Kidney capillary endothelial cell (primary cell): ENCODE measurements around the gene DDX19B.
"Not testable (repeated sequence)": the region's sequence is repeated elsewhere in the genome, so short reads cannot be mapped to it uniquely, and the experiment has no call there.

Experiments used
- DNase-seq: peaks from one replicate; pipeline ENCODE4 v3.0.0-alpha.2; 2018; ENCODE audit warnings: low spot score

The DDX19B gene

GRCh38 chr16:70349783-70350182, 50.8 kb downstream of the DDX19B start:
- no peak for DNase-seq

GRCh38 chr16:70359552-70359951, 60.6 kb downstream of the DDX19B start:
- no peak for DNase-seq

GRCh38 chr16:70364399-70364798, 65.4 kb downstream of the DDX19B start:
- no peak for DNase-seq

- DNase-seq: not testable (repeated sequence)
Measured at GRCh38 chr16:70370145-70370544, 71.2 kb downstream of the DDX19B start.

- DNase-seq: no peak
Measured at GRCh38 chr16:70370924-70371323, 71.9 kb downstream of the DDX19B start.

GRCh38 chr16:70372921-70373728, 74.1 kb downstream of the DDX19B start:
- DNase-seq: no peak

GRCh38 chr16:70374213-70374612, 75.2 kb downstream of the DDX19B start:
- no peak for DNase-seq

GRCh38 chr16:70375636-70376611, 76.9 kb downstream of the DDX19B start:
- no peak for DNase-seq

- DNase-seq: no peak
Measured at GRCh38 chr16:70377782-70378181, 78.8 kb downstream of the DDX19B start.

GRCh38 chr16:70378869-70379493, 80.0 kb downstream of the DDX19B start:
- DNase-seq: no peak

GRCh38 chr16:70380248-70380918, 81.4 kb downstream of the DDX19B start:
- DNase-seq: peak; percentile 29

GRCh38 chr16:70380919-70381603, 82.1 kb downstream of the DDX19B start:
- DNase-seq: peak; percentile 96

GRCh38 chr16:70381604-70382342, 82.8 kb downstream of the DDX19B start:
- DNase-seq: no peak

GRCh38 chr16:70383421-70383960, 84.5 kb downstream of the DDX19B start:
- DNase-seq: no peak
